Gastroesophageal sphincter (tissue), 4 donors: Measurements from ENCODE around the gene TGIF2. TPM values are rescaled to one million over a fixed set of nuclear protein-coding genes. Genes with fewer than 3 reads are reported as not detected.

ENCODE experiments used
- ATAC-seq: fragments of 150-250 bp; one replicate; pipeline ENCODE4 v1.9.1; 2016; ENCODE audit warnings: mild to moderate bottlenecking, moderate library complexity
- H3K27ac ChIP-seq, 4 donors: fragments of 200-600 bp; sonication (generic) in 3 of 4; 1 replicate in 3 of 4; 2 replicates in 1 of 4; pipeline ENCODE4 v1.5.1; 2016 to 2019
- H3K27me3 ChIP-seq: fragments of 200-600 bp; sonication (generic); one replicate; pipeline ENCODE4 v1.5.1; 2019
- H3K36me3 ChIP-seq, 2 donors: fragments of 200-600 bp; sonication (generic); one replicate each; pipeline ENCODE4 v1.5.1; 2019; ENCODE audit warnings: control low read depth in 1 of 2
- H3K4me1 ChIP-seq, 3 donors: fragments of 200-600 bp; sonication (generic); 1 replicate in 2 of 3; 2 replicates in 1 of 3; pipeline ENCODE4 v1.5.1; 2016 to 2019; ENCODE audit warnings: control low read depth in 2 of 3
- H3K4me3 ChIP-seq, 2 donors: fragments of 200-600 bp; sonication (generic); one replicate each; pipeline ENCODE4 v1.5.1; 2019; ENCODE audit warnings: mild to moderate bottlenecking in 1 of 2, moderate library complexity in 1 of 2
- H3K9me3 ChIP-seq, 3 donors: fragments of 200-600 bp; sonication (generic); one replicate each; pipeline ENCODE4 v1.5.1; 2017 to 2019; ENCODE audit warnings: control low read depth in 2 of 3
- EP300 ChIP-seq: sonication (generic); formaldehyde crosslinking; IDR thresholded peaks from one replicate; pipeline ENCODE4 v1.6.1; 2017; ENCODE audit warnings: antibody characterized with exemption, mild to moderate bottlenecking
- POLR2A ChIP-seq, 2 donors: fragments of 450-650 bp; IDR thresholded peaks; one replicate each; pipeline ENCODE4 v1.6.1; 2017; ENCODE audit warnings: antibody characterized with exemption in 2 of 2, mild to moderate bottlenecking in 2 of 2, moderate library complexity in 1 of 2
- POLR2AphosphoS5 ChIP-seq: sonication (generic); formaldehyde crosslinking; IDR thresholded peaks from one replicate; pipeline ENCODE4 v1.6.1; 2017; ENCODE audit warnings: antibody characterized with exemption
- WGBS, 2 donors: methylation state at CpG; one replicate each; pipeline ENCODE4 v1.1.5; 2018; ENCODE audit warnings: low coverage in 1 of 2; 5-methylcytosine and 5-hydroxymethylcytosine counted together
- total RNA-seq, 4 donors: library from RNA; depleted of rRNA; stranded (reverse); fragments of >200 nt; gene quantifications; one replicate each; pipeline ENCODE4 v1.1.0, GENCODE V29; 2016
- TF ChIP-seq, protein P1 (sequence below), 4 experiments: fragments of 200-600 bp in 2 of 4; fragments of 450-650 bp in 2 of 4; sonication (generic) in 1 of 4; IDR thresholded peaks; one replicate each; pipeline ENCODE4 v1.5.1; 2017 to 2019; ENCODE audit warnings: antibody characterized with exemption in 4 of 4, mild to moderate bottlenecking in 2 of 4, moderate library complexity in 2 of 4

Gene TGIF2
- total RNA-seq = 10 to 100 TPM in 2 of 4 donors, 1 to 10 TPM in 2; 7.2 to 14.0 (median 9.4) TPM

DNA sequence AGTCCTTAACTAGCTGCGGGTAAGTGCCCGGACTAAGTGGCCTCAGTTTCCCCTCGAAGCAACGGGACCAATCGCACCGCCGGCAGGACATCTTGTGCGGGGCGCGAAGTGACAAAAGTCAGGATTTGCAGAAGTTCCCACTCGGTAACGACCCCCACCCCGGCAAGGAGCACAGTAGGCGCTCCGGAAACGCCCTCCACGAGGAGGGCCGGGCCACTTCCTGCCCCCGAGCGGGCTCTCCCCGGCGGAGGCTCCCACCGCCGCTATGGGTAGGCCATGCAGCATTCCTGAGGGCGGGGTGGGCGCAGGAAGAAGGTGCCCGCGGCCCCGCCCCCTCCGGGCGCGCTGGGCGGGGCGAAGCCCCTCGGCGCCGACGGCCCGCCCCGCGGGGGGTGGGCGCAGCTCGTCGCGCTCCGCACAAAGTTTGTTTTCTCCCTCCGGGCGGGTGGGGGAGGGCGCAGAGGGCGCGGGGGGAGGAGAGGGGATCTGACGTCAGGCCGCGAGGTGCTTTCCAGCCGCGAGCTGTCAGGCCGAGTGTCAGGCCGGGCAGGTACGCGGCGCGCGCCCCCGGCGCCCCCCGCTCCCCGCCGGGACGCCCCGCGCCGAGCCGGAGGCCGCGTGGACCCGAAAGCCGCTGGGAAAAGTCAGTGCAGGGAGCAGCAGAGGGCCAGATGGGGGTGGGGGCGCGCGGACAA, at the start of gene TGIF2:
Gene TGIF2 (plus strand): TSS at position 495 of the 695 bp plus-strand sequence. CDS start 5,178 bp downstream, outside the sequence.
- peak within 1 kb of the TSS; percentile 69 to 93 for H3K4me3 ChIP-seq
- no CpG with 5 or more reads among the region's 80 CpGs for WGBS, 2 donors
- no peaks in the 10 kb centered on the region for H3K27me3 ChIP-seq
- TF ChIP-seq EP300 (no peak), POLR2AphosphoS5 (peak; percentile 47), POLR2A (IDR thresholded peaks at IDR 0.05) (peak in 1 of 2 donors; percentile 34)
- TF ChIP-seq, protein P1, sequence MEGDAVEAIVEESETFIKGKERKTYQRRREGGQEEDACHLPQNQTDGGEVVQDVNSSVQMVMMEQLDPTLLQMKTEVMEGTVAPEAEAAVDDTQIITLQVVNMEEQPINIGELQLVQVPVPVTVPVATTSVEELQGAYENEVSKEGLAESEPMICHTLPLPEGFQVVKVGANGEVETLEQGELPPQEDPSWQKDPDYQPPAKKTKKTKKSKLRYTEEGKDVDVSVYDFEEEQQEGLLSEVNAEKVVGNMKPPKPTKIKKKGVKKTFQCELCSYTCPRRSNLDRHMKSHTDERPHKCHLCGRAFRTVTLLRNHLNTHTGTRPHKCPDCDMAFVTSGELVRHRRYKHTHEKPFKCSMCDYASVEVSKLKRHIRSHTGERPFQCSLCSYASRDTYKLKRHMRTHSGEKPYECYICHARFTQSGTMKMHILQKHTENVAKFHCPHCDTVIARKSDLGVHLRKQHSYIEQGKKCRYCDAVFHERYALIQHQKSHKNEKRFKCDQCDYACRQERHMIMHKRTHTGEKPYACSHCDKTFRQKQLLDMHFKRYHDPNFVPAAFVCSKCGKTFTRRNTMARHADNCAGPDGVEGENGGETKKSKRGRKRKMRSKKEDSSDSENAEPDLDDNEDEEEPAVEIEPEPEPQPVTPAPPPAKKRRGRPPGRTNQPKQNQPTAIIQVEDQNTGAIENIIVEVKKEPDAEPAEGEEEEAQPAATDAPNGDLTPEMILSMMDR (IDR thresholded peaks at IDR 0.05) = no peak
- H3K9me3 ChIP-seq = no peaks in the 10 kb centered on the region
- peaks cover 0 to 47% (median 15%) of the 10 kb centered on the region in 3 donors for H3K4me1 ChIP-seq
- peak within 1 kb of the TSS; percentile 60 to 96 (median 90) for H3K27ac ChIP-seq
- H3K36me3 ChIP-seq = no peaks in the 10 kb centered on the region
- ATAC-seq = peak; percentile 89

DNA sequence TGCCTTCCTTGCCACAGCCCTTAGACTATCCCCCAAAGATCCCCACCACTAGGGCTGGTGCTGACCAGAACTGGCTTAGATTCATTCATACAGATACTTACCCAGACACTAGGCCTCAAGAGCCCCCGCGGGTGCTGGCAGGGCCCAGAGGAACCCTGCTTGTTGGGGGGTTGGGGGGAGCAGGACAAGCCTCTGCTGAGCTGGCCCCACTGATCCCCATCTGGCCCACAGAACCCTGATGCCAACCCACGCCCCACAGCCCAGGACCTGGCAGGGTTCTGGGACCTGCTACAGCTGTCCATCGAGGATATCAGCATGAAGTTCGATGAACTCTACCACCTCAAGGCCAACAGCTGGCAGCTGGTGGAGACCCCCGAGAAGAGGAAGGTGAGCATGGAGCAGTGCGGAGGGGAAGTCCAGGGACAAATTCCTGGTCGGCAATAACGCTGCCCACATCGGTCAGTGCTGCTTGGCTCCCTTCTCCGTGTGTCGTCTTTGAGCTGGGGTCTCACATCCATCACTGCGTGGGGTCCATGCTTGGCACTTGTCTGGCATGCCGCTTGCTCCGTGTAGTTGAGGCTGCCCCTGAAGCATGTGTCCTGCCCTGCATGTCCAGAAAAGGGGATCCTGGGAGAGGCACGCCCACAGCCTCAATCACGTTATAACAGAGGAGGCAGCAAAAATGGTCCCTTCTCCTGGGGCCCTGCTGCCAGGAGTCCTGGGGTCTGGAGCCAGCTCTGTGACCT, 47.6 kb upstream of the TGIF2 start:
- TF ChIP-seq, protein P1 (IDR thresholded peaks at IDR 0.05) = no peak
- no peak for TF ChIP-seq POLR2AphosphoS5
- TF ChIP-seq EP300 = no peak
- TF ChIP-seq POLR2A (IDR thresholded peaks at IDR 0.05) = no peak
- Histone ChIP-seq H3K36me3 (peaks cover 0 to 78% of the 10 kb centered on the region in 2 donors), H3K9me3 (no peaks in the 10 kb centered on the region), H3K27ac (peak overlapping the region in 3 of 4 donors; percentile 77 to 83 (median 78)), H3K4me1 (peaks cover 0 to 81% (median 3%) of the 10 kb centered on the region in 3 donors), H3K4me3 (no peak overlapping the region), H3K27me3 (no peaks in the 10 kb centered on the region)
- peak; percentile 10 for ATAC-seq
- 72 to 78% methylated on average over 3 to 5 of the region's 17 CpGs for WGBS, 2 donors

DNA sequence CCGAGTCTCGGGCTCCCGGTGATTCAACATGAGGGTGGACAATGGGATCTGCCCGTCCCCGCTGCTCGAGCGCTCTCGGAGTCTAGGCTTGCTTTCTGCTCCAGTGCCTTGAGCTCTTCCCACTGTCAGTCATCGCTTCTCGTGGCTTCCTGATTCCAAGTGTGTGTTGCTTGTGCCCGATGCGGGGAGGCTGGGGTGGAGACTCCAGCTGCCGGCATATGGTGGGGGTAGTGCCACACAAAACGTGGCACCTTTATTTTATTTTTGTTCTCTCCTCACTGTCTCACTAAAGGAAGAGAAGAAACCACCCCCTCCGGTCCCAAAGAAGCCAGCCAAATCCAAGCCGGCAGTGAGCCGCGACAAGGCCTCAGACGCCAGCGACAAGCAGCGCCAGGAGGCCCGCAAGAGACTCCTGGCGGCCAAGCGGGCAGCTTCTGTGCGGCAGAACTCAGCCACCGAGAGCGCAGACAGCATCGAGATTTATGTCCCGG, 46.8 kb upstream of the TGIF2 start:
- peaks cover 0 to 72% of the 10 kb centered on the region in 2 donors for H3K36me3 ChIP-seq
- no peak for ATAC-seq
- WGBS, 2 donors = 71 to 100% methylated on average over 2 to 9 of the region's 29 CpGs
- H3K27ac ChIP-seq = peak overlapping the region; percentile 43 to 83 (median 78)
- H3K4me1 ChIP-seq = peaks cover 0 to 73% (median 3%) of the 10 kb centered on the region in 3 donors
- no peak overlapping the region for H3K4me3 ChIP-seq
- H3K27me3 ChIP-seq = no peaks in the 10 kb centered on the region
- TF ChIP-seq EP300 (no peak), POLR2A (IDR thresholded peaks at IDR 0.05) (no peak), POLR2AphosphoS5 (no peak)
- TF ChIP-seq, protein P1 (IDR thresholded peaks at IDR 0.05) = no peak
- H3K9me3 ChIP-seq = no peaks in the 10 kb centered on the region

DNA sequence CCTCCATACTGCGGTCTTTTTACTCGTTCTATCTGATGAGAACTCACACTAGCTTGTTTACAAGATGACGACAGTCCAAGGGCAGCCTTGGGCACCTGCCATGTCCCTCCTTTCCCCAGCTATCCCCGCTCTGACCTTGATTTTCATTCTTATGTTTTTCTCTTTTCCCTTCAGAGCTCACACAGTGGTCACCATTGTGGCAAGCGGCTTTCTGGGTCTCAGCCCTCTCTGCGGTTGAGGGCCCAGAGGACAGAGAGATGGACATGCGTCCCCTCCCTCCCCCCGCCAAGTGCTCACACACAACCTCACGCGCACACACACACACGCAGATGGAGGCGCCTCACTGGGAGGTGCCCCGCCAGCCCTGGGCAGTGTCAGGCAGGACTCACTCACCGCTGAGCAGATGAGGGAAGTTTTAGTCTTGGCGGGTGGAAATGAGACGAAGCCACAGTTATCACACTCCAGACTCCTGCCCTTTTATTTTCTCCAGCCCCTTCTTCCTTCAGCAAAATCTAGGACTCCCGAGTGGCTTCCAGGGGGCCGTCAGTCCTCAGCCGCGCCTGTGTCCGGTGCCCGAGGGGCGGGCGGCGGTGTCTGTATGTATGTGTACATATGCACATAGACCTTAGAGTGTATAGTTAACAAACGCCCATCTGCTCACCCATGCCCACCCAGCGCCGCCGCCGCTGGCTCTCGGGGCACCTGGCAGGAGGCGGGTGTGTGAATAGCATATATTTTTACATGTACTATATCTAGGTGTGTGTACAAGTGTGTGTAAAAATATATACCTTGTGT, 45.9 kb upstream of the TGIF2 start:
- peaks cover 0 to 63% of the 10 kb centered on the region in 2 donors for H3K36me3 ChIP-seq
- H3K4me3 ChIP-seq = no peak overlapping the region
- H3K27me3 ChIP-seq = no peaks in the 10 kb centered on the region
- ATAC-seq = peak; percentile 85
- 71 to 85% methylated on average over 12 to 20 of the region's 32 CpGs for WGBS, 2 donors
- TF ChIP-seq POLR2AphosphoS5 (peak; percentile 71), EP300 (no peak), POLR2A (IDR thresholded peaks at IDR 0.05) (no peak)
- TF ChIP-seq, protein P1 (IDR thresholded peaks at IDR 0.05) = no peak
- H3K27ac ChIP-seq = peak overlapping the region; percentile 3 to 83 (median 78)
- no peaks in the 10 kb centered on the region for H3K9me3 ChIP-seq
- H3K4me1 ChIP-seq = peaks cover 0 to 63% (median 3%) of the 10 kb centered on the region in 3 donors
